Measurements from ENCODE around the gene SMIM43. TPM values are rescaled to one million over a fixed set of nuclear protein-coding genes. Genes with fewer than 3 reads are reported as not detected.

Gene SMIM43
- total RNA-seq, 1 experiment from 2014 or later = 0.33 TPM

DNA sequence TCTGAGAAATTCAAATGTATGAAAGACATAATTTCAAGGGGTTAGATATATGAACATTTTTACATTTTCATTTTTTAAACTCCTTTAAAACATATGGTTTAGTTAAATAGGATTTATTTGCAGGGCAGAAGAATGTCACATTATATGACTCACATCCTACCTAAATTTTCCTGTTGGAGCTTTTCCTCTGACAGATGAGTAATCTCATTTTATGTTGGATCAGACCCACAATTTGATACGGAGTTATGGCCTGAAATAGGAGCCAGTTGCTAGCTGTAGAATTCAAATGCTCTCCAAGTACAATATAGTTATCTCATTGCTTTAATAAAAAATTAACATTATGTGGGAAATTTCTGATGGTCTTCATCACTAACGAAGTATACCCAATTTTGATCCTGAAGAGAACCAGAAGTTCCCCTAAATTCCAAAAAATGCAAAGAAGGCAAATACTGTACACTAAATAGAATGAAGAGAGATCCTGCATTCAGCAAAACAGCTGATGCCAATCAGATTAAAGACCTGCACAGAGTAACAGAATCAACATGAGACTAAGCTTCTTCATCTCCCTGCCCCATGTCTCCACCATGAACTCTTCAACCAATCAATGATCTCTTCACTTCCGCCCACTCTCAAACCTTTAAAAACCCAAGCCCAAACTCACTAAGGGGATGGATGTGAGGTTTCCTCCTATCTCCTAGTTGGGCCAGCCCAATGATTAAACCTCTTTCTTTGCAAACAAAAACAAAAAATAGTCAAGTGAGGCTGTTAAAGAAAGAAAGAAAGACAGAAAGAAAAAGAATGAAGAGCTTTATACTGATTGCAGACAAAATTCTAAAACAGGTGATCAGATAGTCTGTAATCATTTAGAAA is 25.2 kb upstream of the SMIM43 start:
- no peak overlapping the region for H3K27ac Mint-ChIP-seq
- H3K4me1 Mint-ChIP-seq = peaks cover 9% of the 10 kb centered on the region
- no peaks in the 10 kb centered on the region for H3K36me3 Mint-ChIP-seq
- no peaks in the 10 kb centered on the region for H3K27me3 Mint-ChIP-seq (ENCODE audit: low read depth)
- TF ChIP-seq ZBTB21 (CRISPR knock-in tag; IDR thresholded peaks at IDR 0.05; ENCODE audit: borderline replicate concordance) = no peak
- TF ChIP-seq NR1H2 (CRISPR knock-in tag; IDR thresholded peaks at IDR 0.05) = no peak
- TF ChIP-seq, protein P1, sequence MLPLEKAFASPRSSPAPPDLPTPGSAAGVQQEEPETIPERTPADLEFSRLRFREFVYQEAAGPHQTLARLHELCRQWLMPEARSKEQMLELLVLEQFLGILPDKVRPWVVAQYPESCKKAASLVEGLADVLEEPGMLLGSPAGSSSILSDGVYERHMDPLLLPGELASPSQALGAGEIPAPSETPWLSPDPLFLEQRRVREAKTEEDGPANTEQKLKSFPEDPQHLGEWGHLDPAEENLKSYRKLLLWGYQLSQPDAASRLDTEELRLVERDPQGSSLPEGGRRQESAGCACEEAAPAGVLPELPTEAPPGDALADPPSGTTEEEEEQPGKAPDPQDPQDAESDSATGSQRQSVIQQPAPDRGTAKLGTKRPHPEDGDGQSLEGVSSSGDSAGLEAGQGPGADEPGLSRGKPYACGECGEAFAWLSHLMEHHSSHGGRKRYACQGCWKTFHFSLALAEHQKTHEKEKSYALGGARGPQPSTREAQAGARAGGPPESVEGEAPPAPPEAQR (CRISPR knock-in tag; IDR thresholded peaks at IDR 0.05) = no peak
- no peak for TF ChIP-seq EMX1 (CRISPR knock-in tag; IDR thresholded peaks at IDR 0.05)
- no peak for TF ChIP-seq NFATC4 (CRISPR knock-in tag; IDR thresholded peaks at IDR 0.05)
- TF ChIP-seq RELA (CRISPR knock-in tag; IDR thresholded peaks at IDR 0.05; ENCODE audit: borderline replicate concordance) = no peak
- no peaks in the 10 kb centered on the region for H3K9me3 Mint-ChIP-seq
- ChIA-PET POLR2A (no interaction called here), CTCF (no interaction called here)
- H3K4me3 Mint-ChIP-seq = no peak overlapping the region
- ATAC-seq = no peak
- no peak for DNase-seq (ENCODE audit: low spot score)

DNA sequence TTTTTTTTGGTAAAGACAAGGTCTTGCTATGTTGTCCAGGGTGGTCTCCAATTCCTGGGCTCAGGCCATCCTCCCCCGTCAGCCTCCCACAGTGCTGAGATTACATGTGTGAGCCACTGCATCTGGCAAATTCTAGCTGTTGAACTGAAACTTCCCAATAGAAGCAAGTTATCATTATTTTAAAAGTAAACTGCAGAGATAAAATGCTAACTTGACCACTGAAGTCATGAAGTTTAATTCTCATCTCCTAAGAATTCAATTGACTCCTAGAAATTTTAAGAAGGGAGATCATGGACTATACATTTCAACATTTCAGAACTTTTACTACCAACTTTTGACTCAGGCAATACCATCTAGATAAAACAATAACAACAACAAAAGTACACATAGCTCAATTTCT is 24.5 kb upstream of the SMIM43 start:
- ChIA-PET POLR2A (no interaction called here), CTCF (no interaction called here)
- H3K9me3 Mint-ChIP-seq = no peaks in the 10 kb centered on the region
- no peak overlapping the region for H3K4me3 Mint-ChIP-seq
- ATAC-seq (no peak), DNase-seq (ENCODE audit: low spot score) (no peak)
- H3K27ac Mint-ChIP-seq = no peak overlapping the region
- H3K4me1 Mint-ChIP-seq = peaks cover 1% of the 10 kb centered on the region
- H3K27me3 Mint-ChIP-seq (ENCODE audit: low read depth) = no peaks in the 10 kb centered on the region; the same call in 1 of the 2 replicates
- H3K36me3 Mint-ChIP-seq = no peaks in the 10 kb centered on the region
- TF ChIP-seq TEAD1 (CRISPR knock-in tag; IDR thresholded peaks at IDR 0.05) (no peak), IRF2 (CRISPR knock-in tag; IDR thresholded peaks at IDR 0.05; ENCODE audit: borderline replicate concordance, low read depth) (no peak), CBFB (CRISPR knock-in tag; IDR thresholded peaks at IDR 0.05; ENCODE audit: low read depth) (no peak), KAT7 (CRISPR knock-in tag; IDR thresholded peaks at IDR 0.05; ENCODE audit: borderline replicate concordance) (no peak), NR2C2 (CRISPR knock-in tag; IDR thresholded peaks at IDR 0.05) (no peak), ESRRA (CRISPR knock-in tag; IDR thresholded peaks at IDR 0.05; ENCODE audit: borderline replicate concordance) (no peak), EMX1 (CRISPR knock-in tag; IDR thresholded peaks at IDR 0.05) (no peak), RELA (CRISPR knock-in tag; IDR thresholded peaks at IDR 0.05; ENCODE audit: borderline replicate concordance) (no peak), ATF1 (CRISPR knock-in tag; IDR thresholded peaks at IDR 0.05) (no peak), FOXK1 (CRISPR knock-in tag; IDR thresholded peaks at IDR 0.05) (no peak), FOXP1 (CRISPR knock-in tag; IDR thresholded peaks at IDR 0.05; ENCODE audit: borderline replicate concordance) (no peak), MYBL2 (CRISPR knock-in tag; IDR thresholded peaks at IDR 0.05) (no peak)
- TF ChIP-seq, protein P2, sequence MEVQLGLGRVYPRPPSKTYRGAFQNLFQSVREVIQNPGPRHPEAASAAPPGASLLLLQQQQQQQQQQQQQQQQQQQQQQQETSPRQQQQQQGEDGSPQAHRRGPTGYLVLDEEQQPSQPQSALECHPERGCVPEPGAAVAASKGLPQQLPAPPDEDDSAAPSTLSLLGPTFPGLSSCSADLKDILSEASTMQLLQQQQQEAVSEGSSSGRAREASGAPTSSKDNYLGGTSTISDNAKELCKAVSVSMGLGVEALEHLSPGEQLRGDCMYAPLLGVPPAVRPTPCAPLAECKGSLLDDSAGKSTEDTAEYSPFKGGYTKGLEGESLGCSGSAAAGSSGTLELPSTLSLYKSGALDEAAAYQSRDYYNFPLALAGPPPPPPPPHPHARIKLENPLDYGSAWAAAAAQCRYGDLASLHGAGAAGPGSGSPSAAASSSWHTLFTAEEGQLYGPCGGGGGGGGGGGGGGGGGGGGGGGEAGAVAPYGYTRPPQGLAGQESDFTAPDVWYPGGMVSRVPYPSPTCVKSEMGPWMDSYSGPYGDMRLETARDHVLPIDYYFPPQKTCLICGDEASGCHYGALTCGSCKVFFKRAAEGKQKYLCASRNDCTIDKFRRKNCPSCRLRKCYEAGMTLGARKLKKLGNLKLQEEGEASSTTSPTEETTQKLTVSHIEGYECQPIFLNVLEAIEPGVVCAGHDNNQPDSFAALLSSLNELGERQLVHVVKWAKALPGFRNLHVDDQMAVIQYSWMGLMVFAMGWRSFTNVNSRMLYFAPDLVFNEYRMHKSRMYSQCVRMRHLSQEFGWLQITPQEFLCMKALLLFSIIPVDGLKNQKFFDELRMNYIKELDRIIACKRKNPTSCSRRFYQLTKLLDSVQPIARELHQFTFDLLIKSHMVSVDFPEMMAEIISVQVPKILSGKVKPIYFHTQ (CRISPR knock-in tag; IDR thresholded peaks at IDR 0.05) = no peak
- TF ChIP-seq, protein P3, sequence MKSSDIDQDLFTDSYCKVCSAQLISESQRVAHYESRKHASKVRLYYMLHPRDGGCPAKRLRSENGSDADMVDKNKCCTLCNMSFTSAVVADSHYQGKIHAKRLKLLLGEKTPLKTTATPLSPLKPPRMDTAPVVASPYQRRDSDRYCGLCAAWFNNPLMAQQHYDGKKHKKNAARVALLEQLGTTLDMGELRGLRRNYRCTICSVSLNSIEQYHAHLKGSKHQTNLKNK (CRISPR knock-in tag; IDR thresholded peaks at IDR 0.05) = no peak
- TF ChIP-seq, protein P1 (CRISPR knock-in tag; IDR thresholded peaks at IDR 0.05) = no peak
- TF ChIP-seq, protein P4, sequence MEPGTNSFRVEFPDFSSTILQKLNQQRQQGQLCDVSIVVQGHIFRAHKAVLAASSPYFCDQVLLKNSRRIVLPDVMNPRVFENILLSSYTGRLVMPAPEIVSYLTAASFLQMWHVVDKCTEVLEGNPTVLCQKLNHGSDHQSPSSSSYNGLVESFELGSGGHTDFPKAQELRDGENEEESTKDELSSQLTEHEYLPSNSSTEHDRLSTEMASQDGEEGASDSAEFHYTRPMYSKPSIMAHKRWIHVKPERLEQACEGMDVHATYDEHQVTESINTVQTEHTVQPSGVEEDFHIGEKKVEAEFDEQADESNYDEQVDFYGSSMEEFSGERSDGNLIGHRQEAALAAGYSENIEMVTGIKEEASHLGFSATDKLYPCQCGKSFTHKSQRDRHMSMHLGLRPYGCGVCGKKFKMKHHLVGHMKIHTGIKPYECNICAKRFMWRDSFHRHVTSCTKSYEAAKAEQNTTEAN (CRISPR knock-in tag; IDR thresholded peaks at IDR 0.05) = no peak
- TF ChIP-seq, protein P5, sequence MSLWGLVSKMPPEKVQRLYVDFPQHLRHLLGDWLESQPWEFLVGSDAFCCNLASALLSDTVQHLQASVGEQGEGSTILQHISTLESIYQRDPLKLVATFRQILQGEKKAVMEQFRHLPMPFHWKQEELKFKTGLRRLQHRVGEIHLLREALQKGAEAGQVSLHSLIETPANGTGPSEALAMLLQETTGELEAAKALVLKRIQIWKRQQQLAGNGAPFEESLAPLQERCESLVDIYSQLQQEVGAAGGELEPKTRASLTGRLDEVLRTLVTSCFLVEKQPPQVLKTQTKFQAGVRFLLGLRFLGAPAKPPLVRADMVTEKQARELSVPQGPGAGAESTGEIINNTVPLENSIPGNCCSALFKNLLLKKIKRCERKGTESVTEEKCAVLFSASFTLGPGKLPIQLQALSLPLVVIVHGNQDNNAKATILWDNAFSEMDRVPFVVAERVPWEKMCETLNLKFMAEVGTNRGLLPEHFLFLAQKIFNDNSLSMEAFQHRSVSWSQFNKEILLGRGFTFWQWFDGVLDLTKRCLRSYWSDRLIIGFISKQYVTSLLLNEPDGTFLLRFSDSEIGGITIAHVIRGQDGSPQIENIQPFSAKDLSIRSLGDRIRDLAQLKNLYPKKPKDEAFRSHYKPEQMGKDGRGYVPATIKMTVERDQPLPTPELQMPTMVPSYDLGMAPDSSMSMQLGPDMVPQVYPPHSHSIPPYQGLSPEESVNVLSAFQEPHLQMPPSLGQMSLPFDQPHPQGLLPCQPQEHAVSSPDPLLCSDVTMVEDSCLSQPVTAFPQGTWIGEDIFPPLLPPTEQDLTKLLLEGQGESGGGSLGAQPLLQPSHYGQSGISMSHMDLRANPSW (CRISPR knock-in tag; conservative IDR thresholded peaks at IDR 0.05; ENCODE audit: low read depth) = no peak
- TF ChIP-seq, protein P6, sequence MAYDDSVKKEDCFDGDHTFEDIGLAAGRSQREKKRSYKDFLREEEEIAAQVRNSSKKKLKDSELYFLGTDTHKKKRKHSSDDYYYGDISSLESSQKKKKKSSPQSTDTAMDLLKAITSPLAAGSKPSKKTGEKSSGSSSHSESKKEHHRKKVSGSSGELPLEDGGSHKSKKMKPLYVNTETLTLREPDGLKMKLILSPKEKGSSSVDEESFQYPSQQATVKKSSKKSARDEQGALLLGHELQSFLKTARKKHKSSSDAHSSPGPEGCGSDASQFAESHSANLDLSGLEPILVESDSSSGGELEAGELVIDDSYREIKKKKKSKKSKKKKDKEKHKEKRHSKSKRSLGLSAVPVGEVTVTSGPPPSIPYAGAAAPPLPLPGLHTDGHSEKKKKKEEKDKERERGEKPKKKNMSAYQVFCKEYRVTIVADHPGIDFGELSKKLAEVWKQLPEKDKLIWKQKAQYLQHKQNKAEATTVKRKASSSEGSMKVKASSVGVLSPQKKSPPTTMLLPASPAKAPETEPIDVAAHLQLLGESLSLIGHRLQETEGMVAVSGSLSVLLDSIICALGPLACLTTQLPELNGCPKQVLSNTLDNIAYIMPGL (CRISPR knock-in tag; IDR thresholded peaks at IDR 0.05) = no peak
